ENCODE data around the gene VRK1. TPM values are rescaled to one million over a fixed set of nuclear protein-coding genes. Genes with fewer than 3 reads are reported as not detected.

Gene VRK1
- total and polyA plus RNA-seq, 10 of the 15 experiments (the other 5 are each of a cell fraction or from before 2014, with no cell fraction given) = 50.9 to 137 (median 84.7) TPM

GRCh38 chr14:96798956-96799355 lies 1.8 kb downstream of the VRK1 start:
- DNase-seq (ENCODE audit: low read depth, low spot score) (no peak), ATAC-seq (no peak), FAIRE-seq (no peak)
- Histone ChIP-seq H3K9ac (ENCODE audit: control insufficient read depth, insufficient read depth, low read length) (no peak overlapping the region), H3K27ac (ENCODE audit: control insufficient read depth, insufficient read depth) (no peak overlapping the region), H3K4me1 (ENCODE audit: control insufficient read depth, insufficient read depth, low read length) (peaks cover 4% of the 10 kb centered on the region), H4K20me1 (ENCODE audit: control insufficient read depth, insufficient read depth) (no peaks in the 10 kb centered on the region), H3K4me2 (ENCODE audit: control insufficient read depth, insufficient read depth) (peak overlapping the region; percentile 61), H3K27me3 (replicated peaks in 1 of 2; ENCODE audit: control insufficient read depth in 2 of 2, insufficient read depth in 2 of 2, low read length in 1 of 2) (no peaks in the 10 kb centered on the region), H3K4me3 (peak overlapping the region; percentile 97), H3K9me3 (replicated peaks; ENCODE audit: control insufficient read depth, insufficient read depth, low read length) (no peaks in the 10 kb centered on the region), H3K36me3 (ENCODE audit: control insufficient read depth in 2 of 2, insufficient read depth in 2 of 2, low read length in 1 of 2) (no peaks in the 10 kb centered on the region), H2AFZ (ENCODE audit: control insufficient read depth, low read depth, low read length) (no peak overlapping the region), H3K79me2 (ENCODE audit: control insufficient read depth, insufficient read depth, low read length) (peaks cover 67% of the 10 kb centered on the region)
- intact Hi-C loops (cut with micrococcal nuclease; ENCODE audit: unreplicated experiment) (loop anchor here (5.0 kb wide), 1 partner anchor 53 kb away; no protein-coding TSS in a partner anchor), in situ Hi-C loops (cut with MboI) (no loop called here)
- CTCF ChIA-PET = interaction anchor here (0.8 to 4.3 kb wide), 2 partner anchors 54 to 287 kb away, joined by 3 to 36 read pairs; no protein-coding TSS in a partner anchor
- TF ChIP-seq CBFB (IDR thresholded peaks at IDR 0.05; ENCODE audit: low read depth) = no peak
- TF ChIP-seq NRF1 (conservative IDR thresholded peaks at IDR 0.05; ENCODE audit: low read depth, low read length) = no peak
- TSS peak; percentile 53 for BruUV-seq (replicated peaks)
- RAD21 ChIA-PET (ENCODE audit: unreplicated experiment) = interaction anchor here (1.0 to 1.7 kb wide), 2 partner anchors 9 to 54 kb away, joined by 4 to 16 read pairs; no protein-coding TSS in a partner anchor
- 94% methylated on average over 1 of the region's 1 CpG for WGBS (ENCODE audit: insufficient coverage, insufficient replicate concordance, low lambda C conversion rate, missing lambda C conversion rate)
- SMC1A ChIA-PET (ENCODE audit: uncharacterized antibody, unreplicated experiment) = interaction anchor here (0.6 to 6.3 kb wide), 5 partner anchors 9 to 55 kb away, joined by 3 to 44 read pairs (median 6); no protein-coding TSS in a partner anchor
- POLR2A ChIA-PET = interaction anchor here (0.6 kb wide), 1 partner anchor 11 kb away, joined by 3 read pairs; no protein-coding TSS in a partner anchor

DNA sequence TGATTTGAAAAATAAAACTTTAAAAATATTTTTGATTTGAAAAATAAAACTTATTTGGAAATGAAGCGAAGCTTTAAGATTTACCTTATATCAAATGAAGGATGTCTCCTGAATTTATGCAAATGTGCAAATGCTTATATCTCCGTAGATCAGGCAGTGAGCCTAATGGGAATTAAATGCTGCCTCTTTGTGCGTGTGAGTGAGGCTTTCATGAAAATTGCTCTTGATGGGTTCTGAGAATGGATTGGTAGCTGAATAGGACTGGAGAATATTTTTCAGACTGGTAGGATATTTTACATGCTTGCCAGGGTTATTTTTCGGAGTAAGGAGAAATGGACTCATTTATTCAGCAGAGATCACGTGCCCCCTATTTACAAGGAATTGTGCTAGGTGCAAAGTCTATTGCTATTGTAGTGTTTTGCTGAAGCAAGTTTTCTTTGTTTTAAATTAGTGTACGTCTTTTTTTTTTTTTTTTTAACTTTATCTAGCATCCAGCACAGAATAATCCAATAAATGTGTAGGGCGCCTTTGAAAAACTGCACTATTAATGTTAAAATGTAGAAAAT lies 2.4 kb downstream of the VRK1 start:
- H4K20me1 ChIP-seq (ENCODE audit: control insufficient read depth, insufficient read depth) = no peaks in the 10 kb centered on the region
- POLR2A ChIA-PET = interaction anchor here (0.6 kb wide), 1 partner anchor 9 kb away, joined by 3 read pairs; no protein-coding TSS in a partner anchor
- RAD21 ChIA-PET (ENCODE audit: unreplicated experiment) = interaction anchor here (1.0 to 1.7 kb wide), 3 partner anchors 9 to 54 kb away, joined by 3 to 16 read pairs (median 4); no protein-coding TSS in a partner anchor
- intact Hi-C loops (cut with micrococcal nuclease; ENCODE audit: unreplicated experiment) (loop anchor here (5.0 kb wide), 1 partner anchor 53 kb away; no protein-coding TSS in a partner anchor), in situ Hi-C loops (cut with MboI) (no loop called here)
- no peaks in the 10 kb centered on the region for H3K36me3 ChIP-seq (ENCODE audit: control insufficient read depth in 2 of 2, insufficient read depth in 2 of 2, low read length in 1 of 2)
- H3K4me1 ChIP-seq (ENCODE audit: control insufficient read depth, insufficient read depth, low read length) = peaks cover 4% of the 10 kb centered on the region
- SMC1A ChIA-PET (ENCODE audit: uncharacterized antibody, unreplicated experiment) = interaction anchor here (0.6 to 6.3 kb wide), 5 partner anchors 8 to 54 kb away, joined by 3 to 44 read pairs (median 6); no protein-coding TSS in a partner anchor
- H3K79me2 ChIP-seq (ENCODE audit: control insufficient read depth, insufficient read depth, low read length) = peaks cover 73% of the 10 kb centered on the region
- H3K9me3 ChIP-seq (replicated peaks; ENCODE audit: control insufficient read depth, insufficient read depth, low read length) = no peaks in the 10 kb centered on the region
- TF ChIP-seq RAD51 (IDR thresholded peaks at IDR 0.05) (no peak), HCFC1 (IDR thresholded peaks at IDR 0.05; ENCODE audit: low read length) (no peak), ZNF24 (IDR thresholded peaks at IDR 0.05) (no peak), BHLHE40 (IDR thresholded peaks at IDR 0.05; ENCODE audit: borderline replicate concordance in 1 of 2, low read depth in 2 of 2, low read length in 1 of 2) (peak in 1 of 2 experiments; percentile 12; a peak in 1 of 4 replicates)
- peak overlapping the region; percentile 43; the same call in 1 of the 2 replicates for H3K4me3 ChIP-seq
- ATAC-seq = no peak
- BruUV-seq (replicated peaks) = no TSS peak
- CTCF ChIA-PET = interaction anchor here (0.6 to 4.3 kb wide), 4 partner anchors 12 to 287 kb away, joined by 3 to 36 read pairs (median 3); no protein-coding TSS in a partner anchor
- H3K27me3 ChIP-seq (replicated peaks in 1 of 2; ENCODE audit: control insufficient read depth in 2 of 2, insufficient read depth in 2 of 2, low read length in 1 of 2) = no peaks in the 10 kb centered on the region
- 96% methylated on average over 7 of the region's 7 CpGs for WGBS (ENCODE audit: insufficient coverage, insufficient replicate concordance, low lambda C conversion rate, missing lambda C conversion rate)
- no peak overlapping the region for H3K9ac ChIP-seq (ENCODE audit: control insufficient read depth, insufficient read depth, low read length)
- DNase-seq (ENCODE audit: low read depth, low spot score) = no peak
- peak overlapping the region; percentile 66 for H3K4me2 ChIP-seq (ENCODE audit: control insufficient read depth, insufficient read depth)
- H2AFZ ChIP-seq (ENCODE audit: control insufficient read depth, low read depth, low read length) = no peak overlapping the region
- FAIRE-seq = no peak
- no peak overlapping the region for H3K27ac ChIP-seq (ENCODE audit: control insufficient read depth, insufficient read depth)

Data from GM12878 (cell line).